Nephron (organoid): ENCODE measurements around the gene P2RY8.

Experiments used
- H3K27ac Mint-ChIP-seq, 3 experiments: 2 replicates each; pipeline ENCODE4 v1.8.0; 2020; ENCODE audit warnings: mixed read lengths in 3 of 3, mild to moderate bottlenecking in 2 of 3, moderate library complexity in 1 of 3
- H3K27me3 Mint-ChIP-seq: 2 replicates; pipeline ENCODE4 v1.8.0; 2021; ENCODE audit warnings: low read depth, mild to moderate bottlenecking, moderate library complexity, mixed read lengths
- H3K36me3 Mint-ChIP-seq: 2 replicates; pipeline ENCODE4 v1.8.0; 2020; ENCODE audit warnings: low read depth, mixed read lengths
- H3K4me1 Mint-ChIP-seq: 2 replicates; pipeline ENCODE4 v1.8.0; 2020; ENCODE audit warnings: mixed read lengths
- H3K4me3 Mint-ChIP-seq, 3 experiments: 2 replicates each; pipeline ENCODE4 v1.8.0; 2020; ENCODE audit warnings: mild to moderate bottlenecking in 3 of 3, mixed read lengths in 3 of 3, moderate library complexity in 2 of 3
- H3K9me3 Mint-ChIP-seq: 2 replicates; pipeline ENCODE4 v1.8.0; 2020; ENCODE audit warnings: mixed read lengths
- CTCF ChIP-seq, 3 experiments: fragments of 200-600 bp; sonication (generic); IDR thresholded peaks; one replicate each; pipeline ENCODE4 v1.5.0; 2021; ENCODE audit warnings: antibody characterized with exemption in 3 of 3; ENCODE audit not compliant: unreplicated experiment in 3 of 3

Gene P2RY8

DNA sequence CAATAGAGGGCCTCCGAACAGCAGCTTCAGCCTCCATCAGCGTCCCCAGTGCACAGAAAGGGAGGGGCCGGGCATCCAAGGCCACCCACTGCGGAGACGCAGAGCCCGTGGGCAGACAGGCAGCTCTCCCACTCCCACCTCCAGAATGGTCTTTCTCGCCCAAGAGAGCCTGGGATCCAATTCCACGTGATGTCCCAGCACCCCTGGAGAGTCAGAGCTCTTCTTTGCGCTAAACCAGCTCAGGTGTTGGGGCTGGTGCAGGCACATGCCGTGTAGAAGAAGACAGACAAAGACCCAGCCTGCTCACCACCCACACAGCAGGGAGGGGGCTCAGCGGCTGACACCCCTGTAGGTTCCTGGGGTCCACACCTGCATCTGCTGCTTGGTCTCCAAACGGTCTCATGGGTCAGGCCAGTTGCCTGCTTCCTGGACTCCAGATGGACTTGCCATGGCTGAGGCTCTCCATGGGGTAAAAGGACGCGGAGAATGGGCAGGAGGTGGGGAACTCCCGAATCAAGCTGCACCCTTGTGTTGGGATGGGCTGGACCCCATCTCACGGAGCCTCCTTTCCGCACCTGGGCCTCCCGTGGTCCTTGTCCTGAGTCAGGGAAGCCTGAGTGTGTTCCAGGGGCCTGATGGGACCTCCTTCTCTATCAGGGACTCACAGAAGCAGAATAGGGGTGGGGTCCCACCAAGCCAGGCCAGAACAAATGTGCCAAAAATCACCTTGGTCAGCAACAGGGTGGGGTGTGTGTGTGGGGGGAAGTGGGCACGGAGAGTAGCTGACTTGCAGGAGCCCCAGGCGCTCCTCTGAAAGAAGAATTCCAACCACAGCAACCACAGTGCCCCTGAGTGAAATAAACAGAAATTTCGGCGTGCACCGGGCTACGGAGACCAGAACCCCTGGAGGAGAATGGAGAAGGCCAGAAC, 72.7 kb downstream of the P2RY8 start:
- Mint-ChIP-seq H3K27me3 (peaks cover 6% of the 10 kb centered on the region), H3K4me1 (no peaks in the 10 kb centered on the region), H3K27ac (no peak overlapping the region), H3K36me3 (no peaks in the 10 kb centered on the region), H3K9me3 (no peaks in the 10 kb centered on the region), H3K4me3 (no peak overlapping the region)
- no peak for TF ChIP-seq CTCF (IDR thresholded peaks at IDR 0.05; ENCODE audit: unreplicated experiment in 3 of 3)

DNA sequence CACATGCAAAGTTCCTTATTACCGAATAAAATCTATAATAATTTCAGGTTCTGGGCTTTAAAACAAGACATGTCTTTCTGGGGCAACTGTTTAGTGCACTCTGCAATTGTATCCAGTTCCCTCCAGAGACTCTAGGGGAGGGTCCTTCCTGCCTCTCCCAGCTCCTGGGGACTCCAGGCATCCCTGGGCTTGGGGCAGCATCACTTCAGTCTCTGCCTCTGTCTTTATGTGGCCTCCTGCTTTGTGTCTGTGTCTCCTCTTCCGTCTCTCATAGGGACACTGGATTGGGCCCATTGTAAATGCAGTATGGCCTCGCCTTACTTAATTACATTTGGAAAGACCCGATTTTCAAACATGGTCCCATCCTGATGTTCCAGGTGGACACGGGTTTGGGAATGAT, 73.4 kb downstream of the P2RY8 start:
- peaks cover 6% of the 10 kb centered on the region for H3K27me3 Mint-ChIP-seq
- no peaks in the 10 kb centered on the region for H3K36me3 Mint-ChIP-seq
- no peaks in the 10 kb centered on the region for H3K4me1 Mint-ChIP-seq
- no peak overlapping the region for H3K27ac Mint-ChIP-seq
- no peak overlapping the region for H3K4me3 Mint-ChIP-seq
- TF ChIP-seq CTCF (IDR thresholded peaks at IDR 0.05; ENCODE audit: unreplicated experiment in 3 of 3), result no peak
- H3K9me3 Mint-ChIP-seq, result no peaks in the 10 kb centered on the region

DNA sequence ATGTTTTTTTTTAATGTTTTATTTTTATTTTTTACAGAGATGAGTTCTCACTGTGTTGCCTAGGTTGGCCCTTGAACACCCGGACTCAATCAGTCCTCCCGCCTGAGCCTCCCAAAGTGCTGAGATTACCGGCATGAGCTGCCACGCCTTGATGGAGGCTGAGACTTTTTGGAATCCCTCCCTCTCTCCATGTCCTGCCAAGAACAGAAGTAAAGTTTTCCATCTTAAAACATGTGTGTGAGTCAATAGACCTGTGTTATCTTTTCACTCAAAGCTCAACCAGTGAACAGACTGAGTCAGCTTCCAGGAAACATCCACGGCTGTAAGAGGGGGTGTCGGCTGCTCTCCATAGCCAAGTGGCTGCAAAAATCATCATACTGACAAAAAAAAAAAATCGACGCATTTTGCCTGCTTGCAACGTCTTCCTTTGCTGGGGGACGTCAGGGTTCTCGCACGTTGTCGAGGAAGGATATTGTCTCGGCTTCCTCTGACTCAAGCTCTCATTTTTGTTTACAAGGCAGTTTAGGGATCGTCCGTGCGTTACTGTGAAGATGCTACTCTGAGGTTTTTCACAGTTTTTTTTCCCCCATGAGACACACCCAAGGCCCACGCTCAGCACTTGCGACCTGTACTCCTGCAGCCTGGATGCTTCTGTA, 74.3 kb downstream of the P2RY8 start:
- Mint-ChIP-seq H3K27ac (no peak overlapping the region), H3K27me3 (peaks cover 6% of the 10 kb centered on the region), H3K4me1 (no peaks in the 10 kb centered on the region), H3K9me3 (no peaks in the 10 kb centered on the region), H3K36me3 (no peaks in the 10 kb centered on the region), H3K4me3 (no peak overlapping the region)
- no peak for TF ChIP-seq CTCF (IDR thresholded peaks at IDR 0.05; ENCODE audit: unreplicated experiment in 3 of 3)

DNA sequence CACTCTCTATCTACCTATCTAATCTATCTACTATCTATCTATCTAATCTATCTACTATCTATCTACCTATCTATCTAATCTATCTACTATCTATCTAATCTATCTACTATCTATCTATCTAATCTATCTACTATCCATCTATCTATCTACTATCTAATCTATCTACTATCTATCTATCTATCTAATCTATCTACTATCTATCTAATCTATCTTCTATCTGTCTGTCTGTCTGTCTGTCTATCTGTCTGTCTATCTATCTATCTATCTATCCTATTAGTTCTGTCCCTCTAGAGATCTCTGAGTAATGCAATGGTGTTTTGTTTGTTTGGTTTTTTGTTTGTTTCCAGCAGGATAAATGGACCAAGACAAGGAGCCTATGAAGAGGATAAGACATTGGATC, 74.9 kb downstream of the P2RY8 start:
- Mint-ChIP-seq H3K4me1 (no peaks in the 10 kb centered on the region), H3K36me3 (no peaks in the 10 kb centered on the region), H3K4me3 (no peak overlapping the region), H3K27me3 (peaks cover 3% of the 10 kb centered on the region), H3K27ac (no peak overlapping the region), H3K9me3 (no peaks in the 10 kb centered on the region)
- no peak for TF ChIP-seq CTCF (IDR thresholded peaks at IDR 0.05; ENCODE audit: unreplicated experiment in 3 of 3)

- no peak overlapping the region for H3K27ac Mint-ChIP-seq
- H3K4me3 Mint-ChIP-seq, result peak overlapping the region; percentile 61 to 77 (median 71)
- H3K4me1 Mint-ChIP-seq, result no peaks in the 10 kb centered on the region
- H3K27me3 Mint-ChIP-seq, result peaks cover 3% of the 10 kb centered on the region
- no peaks in the 10 kb centered on the region for H3K36me3 Mint-ChIP-seq
- no peaks in the 10 kb centered on the region for H3K9me3 Mint-ChIP-seq
- no peak for TF ChIP-seq CTCF (IDR thresholded peaks at IDR 0.05; ENCODE audit: unreplicated experiment in 3 of 3)
Measured at GRCh38 chrX:1455948-1456280, 81.1 kb downstream of the P2RY8 start.
